ENCODE data around the gene GBE1.

Gene GBE1

GRCh38 chr3:81440661-81441060 lies 320.8 kb downstream of the GBE1 start:
- no peaks in the 10 kb centered on the region for H3K36me3 ChIP-seq (replicated peaks; ENCODE audit: insufficient read depth, low read length)
- H3K4me2 ChIP-seq (ENCODE audit: low read depth, low read length), result no peak overlapping the region
- DNase-seq, result no peak
- H3K9me2 ChIP-seq (replicated peaks; ENCODE audit: insufficient read depth, low read length), result no peaks in the 10 kb centered on the region
- TF ChIP-seq CTCF (IDR thresholded peaks at IDR 0.05; ENCODE audit: low read length) (no peak), EZH2phosphoT487 (IDR thresholded peaks at IDR 0.05; ENCODE audit: low read length) (no peak), EZH2 (optimal IDR thresholded peaks at IDR 0.05; ENCODE audit: low read depth, low read length) (no peak)
- no peaks in the 10 kb centered on the region for H3F3A ChIP-seq (ENCODE audit: insufficient read depth, low read length)
- H3K27me3 ChIP-seq (replicated peaks; ENCODE audit: insufficient read depth, low read length), result no peaks in the 10 kb centered on the region
- no peak overlapping the region for H3K9ac ChIP-seq (ENCODE audit: low read length)
- H3K4me1 ChIP-seq (ENCODE audit: low read length), result no peaks in the 10 kb centered on the region
- no peaks in the 10 kb centered on the region for H3K79me2 ChIP-seq (ENCODE audit: low read length)
- H3K9me3 ChIP-seq (replicated peaks; ENCODE audit: insufficient read depth, low read length), result no peaks in the 10 kb centered on the region
- H4K20me1 ChIP-seq (ENCODE audit: insufficient read depth, low read length), result no peaks in the 10 kb centered on the region
- H3K27ac ChIP-seq (ENCODE audit: low read length), result no peak overlapping the region
- H3K4me3 ChIP-seq (ENCODE audit: low read length), result no peak overlapping the region
- H2AFZ ChIP-seq (ENCODE audit: low read length), result no peak overlapping the region

Measured in MM.1S (cell line).